ENCODE data around the gene MUC5AC. TPM values are rescaled to one million over a fixed set of nuclear protein-coding genes. Genes with fewer than 3 reads are reported as not detected.

MUC5AC gene
- total and polyA plus RNA-seq, 12 donors, result under 0.01 TPM; not detected in 9

GRCh38 chr11:1193326-1194230 lies 35.8 kb downstream of the MUC5AC start:
- peak in 1 of 7 donors; percentile 10 for DNase-seq
- 79 to 94% (median 89%) methylated on average over 7 to 43 of the region's 43 CpGs for WGBS, 4 donors
- Histone ChIP-seq H3K9me3 (replicated peaks in 1 of 3) (no peaks in the 10 kb centered on the region), H3K36me3 (replicated peaks in 1 of 2) (no peaks in the 10 kb centered on the region), H3K4me1 (replicated peaks in 1 of 2) (no peaks in the 10 kb centered on the region), H3K27me3 (peaks cover 23% of the 10 kb centered on the region), H3K27ac (no peak overlapping the region), H3K4me3 (no peak overlapping the region)
- TF ChIP-seq POLR2A (IDR thresholded peaks at IDR 0.05), result no peak
- intact Hi-C loops (cut with DNase I), result no loop called here

GRCh38 chr11:1194231-1194976 lies 36.7 kb downstream of the MUC5AC start:
- Histone ChIP-seq H3K27me3 (peaks cover 31% of the 10 kb centered on the region), H3K36me3 (replicated peaks in 1 of 2) (no peaks in the 10 kb centered on the region), H3K4me3 (no peak overlapping the region), H3K4me1 (replicated peaks in 1 of 2) (no peaks in the 10 kb centered on the region), H3K27ac (no peak overlapping the region), H3K9me3 (replicated peaks in 1 of 3) (no peaks in the 10 kb centered on the region)
- WGBS, 4 donors, result 94 to 95% (median 95%) methylated on average over 34 to 59 of the region's 59 CpGs
- TF ChIP-seq POLR2A (IDR thresholded peaks at IDR 0.05) (no peak), CTCF (IDR thresholded peaks at IDR 0.05) (no peak)
- intact Hi-C loops (cut with DNase I), result no loop called here
- DNase-seq, result peak in 1 of 7 donors; percentile 12

GRCh38 chr11:1194977-1195681 lies 37.4 kb downstream of the MUC5AC start:
- Histone ChIP-seq H3K27me3 (peaks cover 35% of the 10 kb centered on the region), H3K4me3 (no peak overlapping the region), H3K4me1 (replicated peaks in 1 of 2) (no peaks in the 10 kb centered on the region), H3K27ac (no peak overlapping the region), H3K36me3 (replicated peaks in 1 of 2) (no peaks in the 10 kb centered on the region), H3K9me3 (replicated peaks in 1 of 3) (no peaks in the 10 kb centered on the region)
- no peak for TF ChIP-seq POLR2A (IDR thresholded peaks at IDR 0.05)
- TF ChIP-seq CTCF (IDR thresholded peaks at IDR 0.05), result no peak
- WGBS, 4 donors, result 83 to 94% (median 84%) methylated on average over 17 to 32 of the region's 32 CpGs
- intact Hi-C loops (cut with DNase I), result no loop called here
- peak in 1 of 7 donors; percentile 6 for DNase-seq

GRCh38 chr11:1195682-1196515 lies 38.1 kb downstream of the MUC5AC start:
- H3K9me3 ChIP-seq (replicated peaks in 1 of 3), result no peaks in the 10 kb centered on the region
- WGBS, 4 donors, result 72 to 87% (median 83%) methylated on average over 12 to 41 of the region's 41 CpGs
- no peak for TF ChIP-seq CTCF (IDR thresholded peaks at IDR 0.05)
- TF ChIP-seq POLR2A (IDR thresholded peaks at IDR 0.05), result no peak
- no peaks in the 10 kb centered on the region for H3K36me3 ChIP-seq (replicated peaks in 1 of 2)
- H3K4me1 ChIP-seq (replicated peaks in 1 of 2), result no peaks in the 10 kb centered on the region
- H3K27ac ChIP-seq, result no peak overlapping the region
- DNase-seq, result peak in 1 of 7 donors; percentile 6
- H3K4me3 ChIP-seq, result no peak overlapping the region
- H3K27me3 ChIP-seq, result peaks cover 35% of the 10 kb centered on the region
- intact Hi-C loops (cut with DNase I), result no loop called here

All from adrenal gland (tissue), 12 donors.